Naive thymus-derived CD4-positive, alpha-beta T cell (primary cell): Measurements from ENCODE around the gene TEKT2. TPM values are rescaled to one million over a fixed set of nuclear protein-coding genes. Genes with fewer than 3 reads are reported as not detected.

Experiments used
- ATAC-seq: fragments of 150-1000 bp; cut with Tn5 transposase; 2 replicates; pipeline ENCODE4 v1.10.0; 2021; ENCODE audit warnings: mild to moderate bottlenecking, moderate library complexity
- CTCF ChIA-PET: fragments of 350-600 bp; sonication (Branson Sonifier 250); formaldehyde crosslinking; loops from one replicate; lab custom pipeline; 2021; ENCODE audit warnings: antibody characterized with exemption; lab: Charles Lee
- POLR2A ChIA-PET: fragments of 350-600 bp; sonication (Branson Sonifier 250); formaldehyde crosslinking; loops from one replicate; lab custom pipeline; 2021; ENCODE audit warnings: antibody characterized with exemption, inconsistent platforms; lab: Charles Lee
- DNase-seq, 9 donors: peaks; one replicate each; pipeline versions ENCODE4 v3.0.0 to v3.0.0-alpha.2; 2020 to 2022; ENCODE audit warnings: mixed read lengths in 1 of 9
- H3K27ac ChIP-seq: one replicate; pipeline ENCODE4 v1.7.0; 2013; ENCODE audit warnings: mild to moderate bottlenecking, low read depth, low read length, moderate library complexity
- H3K27me3 ChIP-seq, 2 donors: one replicate each; pipeline ENCODE4 v1.7.0; 2013; ENCODE audit warnings: low read length in 2 of 2, mild to moderate bottlenecking in 2 of 2, moderate library complexity in 2 of 2; ENCODE audit not compliant: control insufficient read depth in 2 of 2, insufficient read depth in 2 of 2
- H3K36me3 ChIP-seq, 3 experiments: 1 replicate in 2 of 3; 2 replicates in 1 of 3; pipeline ENCODE4 v1.7.0; 2013; ENCODE audit warnings: low read length in 3 of 3, mild to moderate bottlenecking in 3 of 3, moderate library complexity in 1 of 3; ENCODE audit not compliant: insufficient read depth in 3 of 3, control insufficient read depth in 2 of 3
- H3K4me1 ChIP-seq, 2 donors: one replicate each; pipeline ENCODE4 v1.7.0; 2013; ENCODE audit warnings: low read length in 2 of 2, mild to moderate bottlenecking in 2 of 2, moderate library complexity in 1 of 2; ENCODE audit not compliant: control insufficient read depth in 2 of 2, insufficient read depth in 2 of 2
- H3K4me3 ChIP-seq: 2 replicates; pipeline ENCODE4 v1.7.0; 2013; ENCODE audit warnings: mild to moderate bottlenecking, low read length
- H3K9me3 ChIP-seq, 3 experiments: 1 replicate in 2 of 3; 2 replicates in 1 of 3; pipeline ENCODE4 v1.7.0; 2013; ENCODE audit warnings: low read length in 3 of 3; ENCODE audit not compliant: control insufficient read depth in 2 of 3
- H3K27ac Mint-ChIP-seq, 9 donors: one replicate each; pipeline ENCODE4 v1.8.0; 2020 to 2022; ENCODE audit warnings: mixed read lengths in 9 of 9, mild to moderate bottlenecking in 8 of 9, moderate library complexity in 5 of 9, inconsistent platforms in 2 of 9
- H3K27me3 Mint-ChIP-seq, 5 donors: one replicate each; pipeline ENCODE4 v1.8.0; 2021 to 2022; ENCODE audit warnings: mixed read lengths in 5 of 5, mild to moderate bottlenecking in 1 of 5
- H3K36me3 Mint-ChIP-seq, 5 donors: one replicate each; pipeline ENCODE4 v1.8.0; 2020 to 2022; ENCODE audit warnings: mixed read lengths in 5 of 5, mild to moderate bottlenecking in 3 of 5, inconsistent platforms in 1 of 5
- H3K4me1 Mint-ChIP-seq, 7 donors: one replicate each; pipeline ENCODE4 v1.8.0; 2020 to 2022; ENCODE audit warnings: mixed read lengths in 7 of 7, mild to moderate bottlenecking in 3 of 7, inconsistent platforms in 1 of 7
- H3K4me3 Mint-ChIP-seq, 10 donors: one replicate each; pipeline ENCODE4 v1.8.0; 2020 to 2022; ENCODE audit warnings: mild to moderate bottlenecking in 10 of 10, mixed read lengths in 10 of 10, moderate library complexity in 6 of 10, inconsistent platforms in 2 of 10
- H3K9me3 Mint-ChIP-seq, 11 donors: one replicate each; pipeline ENCODE4 v1.8.0; 2020 to 2022; ENCODE audit warnings: mixed read lengths in 11 of 11, mild to moderate bottlenecking in 4 of 11, inconsistent platforms in 1 of 11, moderate library complexity in 1 of 11
- intact Hi-C, 2 donors: fragments of 100-400 bp; cut with micrococcal nuclease; formaldehyde crosslinking; loops; one replicate each; pipeline ENCODE4 v1.15.1; 2023
- polyA plus RNA-seq, 2 donors: library from polyadenylated mRNA; unstranded; fragments of 300-500 nt; fragmentation: Illumina TruSeq; gene quantifications; one replicate each; pipeline ENCODE4 v1.2.3, GENCODE V29; 2021
- total RNA-seq, 6 experiments: library from RNA in 5 of 6; stranded (reverse) in 5 of 6; gene quantifications; 1 replicate in 5 of 6; 2 replicates in 1 of 6; pipeline ENCODE4 v1.2.3 and lab custom pipeline; 2021 to 2026

Gene TEKT2
- total and polyA plus RNA-seq, 7 experiments from 2014 or later = 0.71 to 0.93 TPM; not detected in 5

GRCh38 chr1:36134031-36134430 lies 50.1 kb downstream of the TEKT2 start:
- H3K27ac ChIP-seq = no peak overlapping the region
- Mint-ChIP-seq H3K9me3 (no peaks in the 10 kb centered on the region), H3K4me1 (peaks cover 0 to 10% (median 7%) of the 10 kb centered on the region in 7 donors), H3K36me3 (peaks cover 0 to 22% (median 0%) of the 10 kb centered on the region in 5 donors), H3K4me3 (no peak overlapping the region), H3K27me3 (no peaks in the 10 kb centered on the region), H3K27ac (peak overlapping the region in 4 of 9 donors; percentile 18 to 54 (median 40))
- intact Hi-C loops = loop anchor here (1.0 kb wide), 1 partner anchor 35 kb away; no protein-coding TSS in a partner anchor
- CTCF ChIA-PET = interaction anchor here (0.9 to 6.1 kb wide), 10 partner anchors 12 to 209 kb away, joined by 3 to 77 read pairs (median 10); no protein-coding TSS in a partner anchor
- POLR2A ChIA-PET = interaction anchor here (1.0 to 1.7 kb wide), 3 partner anchors 27 to 37 kb away, joined by 4 to 6 read pairs (median 4); no protein-coding TSS in a partner anchor
- H3K4me3 ChIP-seq = no peak overlapping the region
- DNase-seq = no peak
- ATAC-seq = no peak
- H3K4me1 ChIP-seq = no peaks in the 10 kb centered on the region
- peaks cover 9 to 30% (median 10%) of the 10 kb centered on the region in 3 experiments for H3K36me3 ChIP-seq
- H3K27me3 ChIP-seq = no peaks in the 10 kb centered on the region
- no peaks in the 10 kb centered on the region for H3K9me3 ChIP-seq

- DNase-seq (no peak), ATAC-seq (peak; percentile 79)
- H3K27ac Mint-ChIP-seq = peak overlapping the region in 8 of 9 donors; percentile 18 to 79 (median 54)
- intact Hi-C loops = loop anchor here (1.0 kb wide), 1 partner anchor 35 kb away; no protein-coding TSS in a partner anchor
- no peaks in the 10 kb centered on the region for H3K27me3 Mint-ChIP-seq
- Histone ChIP-seq H3K4me3 (no peak overlapping the region), H3K27ac (no peak overlapping the region), H3K36me3 (peaks cover 10 to 36% (median 12%) of the 10 kb centered on the region in 3 experiments), H3K4me1 (no peaks in the 10 kb centered on the region), H3K9me3 (no peaks in the 10 kb centered on the region), H3K27me3 (no peaks in the 10 kb centered on the region)
- CTCF ChIA-PET = interaction anchor here (0.6 to 6.1 kb wide), 14 partner anchors 11 to 152 kb away, joined by 3 to 77 read pairs (median 6); partner anchors contain the start of gene TRAPPC3
- peaks cover 0 to 11% (median 8%) of the 10 kb centered on the region in 7 donors for H3K4me1 Mint-ChIP-seq
- POLR2A ChIA-PET = interaction anchor here (0.6 to 1.7 kb wide), 4 partner anchors 35 to 151 kb away, joined by 3 to 6 read pairs (median 4); no protein-coding TSS in a partner anchor
- H3K9me3 Mint-ChIP-seq = no peaks in the 10 kb centered on the region
- H3K36me3 Mint-ChIP-seq = peaks cover 3 to 27% (median 4%) of the 10 kb centered on the region in 5 donors
- H3K4me3 Mint-ChIP-seq = no peak overlapping the region
Measured at GRCh38 chr1:36134505-36135329, 50.8 kb downstream of the TEKT2 start.

GRCh38 chr1:36135330-36135667 lies 51.4 kb downstream of the TEKT2 start:
- peaks cover 0 to 17% (median 10%) of the 10 kb centered on the region in 7 donors for H3K4me1 Mint-ChIP-seq
- Histone ChIP-seq H3K27ac (no peak overlapping the region), H3K4me1 (no peaks in the 10 kb centered on the region), H3K27me3 (no peaks in the 10 kb centered on the region), H3K9me3 (no peaks in the 10 kb centered on the region), H3K36me3 (peaks cover 10 to 41% (median 13%) of the 10 kb centered on the region in 3 experiments), H3K4me3 (no peak overlapping the region)
- ChIA-PET CTCF (interaction anchor here (0.6 to 6.1 kb wide), 13 partner anchors 10 to 151 kb away, joined by 3 to 77 read pairs (median 6); partner anchors contain the start of gene TRAPPC3), POLR2A (interaction anchor here (1.4 to 1.7 kb wide), 2 partner anchors 38 to 42 kb away, joined by 4 to 6 read pairs; no protein-coding TSS in a partner anchor)
- H3K9me3 Mint-ChIP-seq = no peaks in the 10 kb centered on the region
- DNase-seq (no peak), ATAC-seq (no peak)
- H3K27ac Mint-ChIP-seq = peak overlapping the region in 8 of 9 donors; percentile 18 to 79 (median 54)
- intact Hi-C loops = no loop called here
- peaks cover 4 to 29% (median 7%) of the 10 kb centered on the region in 5 donors for H3K36me3 Mint-ChIP-seq
- no peaks in the 10 kb centered on the region for H3K27me3 Mint-ChIP-seq
- H3K4me3 Mint-ChIP-seq = no peak overlapping the region

GRCh38 chr1:36135796-36136195 lies 51.9 kb downstream of the TEKT2 start:
- Mint-ChIP-seq H3K4me1 (peaks cover 0 to 20% (median 12%) of the 10 kb centered on the region in 7 donors), H3K27ac (peak overlapping the region in 6 of 9 donors; percentile 41 to 82 (median 52)), H3K9me3 (no peaks in the 10 kb centered on the region), H3K27me3 (no peaks in the 10 kb centered on the region), H3K36me3 (peaks cover 4 to 29% (median 7%) of the 10 kb centered on the region in 5 donors), H3K4me3 (no peak overlapping the region)
- ATAC-seq (no peak), DNase-seq (no peak)
- Histone ChIP-seq H3K4me1 (no peaks in the 10 kb centered on the region), H3K36me3 (peaks cover 10 to 43% (median 13%) of the 10 kb centered on the region in 3 experiments), H3K27me3 (no peaks in the 10 kb centered on the region), H3K9me3 (no peaks in the 10 kb centered on the region), H3K27ac (no peak overlapping the region), H3K4me3 (no peak overlapping the region)
- ChIA-PET POLR2A (interaction anchor here (1.4 kb wide), 1 partner anchor 42 kb away, joined by 4 read pairs; no protein-coding TSS in a partner anchor), CTCF (interaction anchor here (1.2 to 6.1 kb wide), 6 partner anchors 14 to 150 kb away, joined by 3 to 77 read pairs (median 8); partner anchors contain the start of gene TRAPPC3)
- intact Hi-C loops = no loop called here

- peak overlapping the region in 2 of 9 donors; percentile 6 to 36 for H3K27ac Mint-ChIP-seq
- no peak for ATAC-seq
- CTCF ChIA-PET = interaction anchor here (0.8 to 6.1 kb wide), 2 partner anchors 35 to 149 kb away, joined by 3 to 77 read pairs; no protein-coding TSS in a partner anchor
Measured at GRCh38 chr1:36136535-36136934, 52.6 kb downstream of the TEKT2 start.

GRCh38 chr1:36137226-36137625 lies 53.3 kb downstream of the TEKT2 start:
- no peaks in the 10 kb centered on the region for H3K27me3 ChIP-seq
- H3K27ac ChIP-seq = no peak overlapping the region
- peaks cover 10 to 43% (median 13%) of the 10 kb centered on the region in 3 experiments for H3K36me3 ChIP-seq
- Mint-ChIP-seq H3K27me3 (no peaks in the 10 kb centered on the region), H3K4me1 (peaks cover 6 to 32% (median 23%) of the 10 kb centered on the region in 7 donors), H3K27ac (no peak overlapping the region), H3K36me3 (peaks cover 4 to 29% (median 7%) of the 10 kb centered on the region in 5 donors), H3K9me3 (no peaks in the 10 kb centered on the region), H3K4me3 (no peak overlapping the region)
- ATAC-seq (no peak), DNase-seq (no peak)
- H3K4me3 ChIP-seq = no peak overlapping the region
- POLR2A ChIA-PET = no interaction called here
- CTCF ChIA-PET = interaction anchor here (0.8 kb wide), 1 partner anchor 148 kb away, joined by 3 read pairs; no protein-coding TSS in a partner anchor
- no peaks in the 10 kb centered on the region for H3K9me3 ChIP-seq
- intact Hi-C loops = no loop called here
- H3K4me1 ChIP-seq = no peaks in the 10 kb centered on the region

More at GRCh38 chr1:36136535-36136934, 52.6 kb downstream of the TEKT2 start:
- Histone ChIP-seq H3K4me1 (no peaks in the 10 kb centered on the region), H3K27me3 (no peaks in the 10 kb centered on the region), H3K27ac (no peak overlapping the region), H3K36me3 (peaks cover 10 to 43% (median 13%) of the 10 kb centered on the region in 3 experiments), H3K9me3 (no peaks in the 10 kb centered on the region), H3K4me3 (no peak overlapping the region)
- intact Hi-C loops = no loop called here
- no peak for DNase-seq
- POLR2A ChIA-PET = no interaction called here
- peaks cover 2 to 25% (median 18%) of the 10 kb centered on the region in 7 donors for H3K4me1 Mint-ChIP-seq
- H3K9me3 Mint-ChIP-seq = no peaks in the 10 kb centered on the region
- H3K4me3 Mint-ChIP-seq = no peak overlapping the region
- no peaks in the 10 kb centered on the region for H3K27me3 Mint-ChIP-seq
- peaks cover 4 to 29% (median 7%) of the 10 kb centered on the region in 5 donors for H3K36me3 Mint-ChIP-seq
